Measurements from ENCODE around the gene PLCB4.

The PLCB4 gene

DNA sequence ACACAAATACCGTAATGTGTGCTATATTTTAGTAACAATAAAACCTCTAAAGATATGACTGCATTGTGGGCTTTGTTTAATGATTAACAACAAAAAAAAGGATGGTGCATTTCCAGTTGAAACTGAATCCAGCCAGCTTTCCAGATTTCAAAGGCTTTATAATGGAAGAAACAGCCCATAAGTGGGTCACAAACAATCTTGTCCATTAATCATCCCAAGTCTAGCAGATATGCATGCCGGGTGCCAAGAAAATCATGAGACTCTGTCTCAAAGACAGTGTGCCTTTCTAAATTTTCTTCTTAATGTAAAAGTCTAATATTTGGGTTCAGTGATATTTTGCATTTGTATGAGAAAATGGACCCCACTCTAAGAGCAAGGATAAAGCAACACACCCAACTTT lies 424.9 kb downstream of the PLCB4 start:
- no peak for DNase-seq (ENCODE audit: low read depth in 2 of 2)

DNA sequence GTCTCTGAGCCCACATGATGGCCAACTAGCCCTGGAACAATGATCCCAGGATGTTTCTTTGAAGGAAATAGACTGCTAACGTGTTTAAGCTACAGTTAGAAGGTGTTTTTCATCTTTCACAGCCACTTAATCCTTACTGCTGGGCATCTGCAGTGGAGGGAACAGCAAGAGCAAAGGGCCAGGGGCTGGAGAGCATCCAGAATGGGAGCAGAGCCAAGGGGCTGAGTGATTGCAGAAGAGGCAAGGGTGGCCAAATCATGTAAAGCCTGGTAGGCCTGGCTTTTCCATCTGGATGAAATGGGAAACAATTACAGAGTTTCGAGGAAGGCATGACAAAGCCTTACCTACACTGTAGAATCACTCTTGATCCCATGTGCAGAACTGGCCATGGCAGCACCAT lies 426.8 kb downstream of the PLCB4 start:
- DNase-seq (ENCODE audit: low read depth in 2 of 2), result no peak

DNA sequence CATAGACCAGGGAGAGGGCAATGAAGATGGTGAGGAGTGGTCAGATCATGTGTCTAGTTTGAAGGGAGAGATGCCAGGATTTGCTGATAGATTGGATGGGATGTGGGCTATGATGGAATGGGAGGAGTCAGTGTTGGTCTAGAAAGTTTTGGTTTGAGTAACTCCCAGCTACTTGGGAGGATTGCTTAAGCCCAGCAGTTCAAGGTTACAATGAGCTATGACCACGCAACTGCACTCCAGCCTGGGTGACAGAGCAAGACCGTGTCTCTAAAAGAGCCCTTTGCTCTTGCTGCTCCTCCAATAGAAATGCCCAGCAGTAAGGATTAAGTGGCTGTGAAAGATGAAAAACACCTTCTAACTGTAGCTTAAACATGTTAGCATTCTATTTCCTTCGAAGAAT lies 427.3 kb downstream of the PLCB4 start:
- no peak for DNase-seq (ENCODE audit: low read depth in 2 of 2)

DNA sequence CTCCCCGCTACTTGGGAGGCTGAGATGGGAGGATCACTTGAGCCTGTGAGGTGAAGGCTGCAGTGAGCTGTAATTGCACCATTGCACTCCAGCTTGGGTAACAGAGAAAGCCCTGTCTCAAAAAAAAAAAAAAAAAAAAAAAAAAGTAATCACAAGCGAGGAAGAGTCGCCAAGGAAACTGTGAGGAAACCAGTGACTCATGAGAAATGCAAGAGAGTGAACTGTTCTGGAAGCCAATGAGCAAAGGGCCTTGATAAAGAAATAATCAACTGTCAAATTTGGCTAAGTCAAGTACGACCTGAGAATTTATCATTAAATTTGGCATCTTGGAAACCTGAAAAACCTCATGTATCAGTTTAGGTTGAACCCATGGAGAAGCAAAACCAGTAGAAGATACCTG lies 429.4 kb downstream of the PLCB4 start:
- DNase-seq (ENCODE audit: low read depth in 2 of 2), result no peak

DNA sequence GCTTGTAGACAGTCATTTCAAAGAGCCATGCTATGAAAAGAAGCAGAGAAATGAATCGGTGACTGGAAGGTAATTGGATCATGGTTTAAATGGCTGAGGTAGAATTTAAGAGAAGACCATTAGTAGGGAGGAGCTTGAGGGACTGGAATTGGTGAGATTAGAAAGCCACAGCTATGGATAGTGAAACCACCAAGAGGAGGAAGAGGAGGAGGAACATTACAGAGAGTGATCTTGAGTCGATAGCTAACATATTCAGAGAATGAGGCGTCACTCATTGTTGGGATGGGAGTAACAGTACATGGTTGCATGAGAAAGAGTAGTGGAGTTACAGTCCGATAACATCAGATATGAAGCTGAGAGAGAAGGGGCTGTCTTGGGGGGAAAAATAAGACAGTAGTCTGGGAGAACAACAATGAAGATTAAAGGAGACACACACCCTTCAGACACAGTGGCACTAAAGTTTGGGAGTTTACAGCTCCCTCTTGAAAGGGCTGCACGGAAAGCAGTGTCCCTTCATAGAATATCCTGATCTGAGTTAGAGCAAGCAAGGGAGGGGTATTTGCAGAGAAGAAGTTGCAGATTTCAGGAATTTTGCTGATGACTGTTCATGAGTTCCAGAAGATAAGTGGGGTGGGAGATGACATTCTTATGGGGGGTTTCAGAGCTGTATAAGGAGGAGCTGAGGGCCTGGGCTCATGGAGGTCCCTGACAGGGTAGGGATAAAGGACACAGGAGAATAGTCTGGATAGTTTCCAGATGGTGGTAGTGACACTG lies 430.4 kb downstream of the PLCB4 start:
- DNase-seq (ENCODE audit: low read depth in 2 of 2), result no peak

DNA sequence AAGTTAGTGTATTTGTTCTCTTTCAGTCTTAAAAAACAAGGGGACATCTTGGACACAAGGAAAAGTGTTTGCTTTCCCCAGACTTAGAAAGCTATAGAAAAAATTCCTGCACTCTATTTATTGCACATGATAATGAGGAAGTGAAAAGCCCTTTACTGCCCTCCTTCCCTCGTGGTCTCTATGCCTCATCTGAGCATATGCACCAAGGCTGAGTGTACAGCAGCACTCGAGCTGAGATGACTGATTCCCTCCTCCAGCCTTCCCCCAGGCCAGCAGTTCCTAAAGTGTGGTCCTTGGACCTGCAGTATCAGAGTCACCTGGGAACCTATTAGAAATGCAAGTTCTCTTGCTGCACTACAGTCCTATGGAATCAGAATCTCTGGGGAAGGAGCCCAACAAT lies 431.2 kb downstream of the PLCB4 start:
- no peak for DNase-seq (ENCODE audit: low read depth in 2 of 2)

DNA sequence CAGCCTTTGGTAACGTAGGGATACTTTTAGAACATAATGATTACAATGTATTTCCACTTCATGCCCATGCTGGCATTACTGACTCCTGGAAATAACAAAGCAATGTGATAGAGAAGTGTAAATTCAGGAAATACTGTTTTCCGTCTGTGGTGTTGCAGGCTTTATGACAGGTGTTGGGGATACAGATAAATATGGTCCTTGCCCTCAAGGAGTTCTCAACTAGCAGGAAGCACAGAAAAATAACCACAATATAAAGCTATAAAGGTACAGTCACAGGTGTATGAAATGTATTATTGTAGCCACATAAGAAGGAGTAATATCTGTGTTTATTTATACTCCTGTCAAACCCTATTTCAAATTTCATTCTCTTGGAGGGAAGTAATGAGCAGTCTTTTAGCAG lies 432.6 kb downstream of the PLCB4 start:
- no peak for DNase-seq (ENCODE audit: low read depth in 2 of 2)

DNA sequence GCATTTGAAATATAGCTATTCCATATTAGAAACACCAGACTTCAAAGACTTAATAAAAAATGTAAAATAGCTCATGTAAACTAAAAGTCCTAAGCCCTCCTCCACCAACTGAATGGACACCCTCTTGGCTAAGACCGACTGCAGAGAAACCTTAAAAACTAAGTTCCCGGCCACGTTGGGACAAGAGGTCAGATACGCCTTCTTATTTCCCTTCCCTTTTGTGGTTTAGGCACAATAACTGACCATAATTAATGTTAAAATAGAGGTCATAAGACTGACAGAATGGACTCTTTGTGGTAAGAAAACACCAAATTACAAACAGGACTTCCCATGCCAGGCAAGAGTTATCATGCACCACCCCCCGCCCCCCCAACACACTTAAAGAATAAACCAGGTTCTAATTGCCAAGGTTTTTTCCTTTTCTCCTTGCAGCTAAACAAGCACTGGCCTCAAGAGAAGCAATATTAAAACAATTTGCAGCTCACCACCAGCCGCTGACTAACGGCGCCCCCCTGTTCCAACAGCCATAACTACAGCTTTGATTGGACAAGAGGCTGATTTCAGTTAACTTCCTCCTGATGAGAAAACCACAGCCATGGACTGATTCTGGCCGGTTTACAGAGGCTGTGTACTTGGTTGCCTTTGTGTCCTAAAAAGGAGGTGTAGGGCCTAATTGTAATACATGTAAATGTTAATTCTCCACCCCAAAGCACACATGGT lies 434.8 kb downstream of the PLCB4 start:
- DNase-seq (ENCODE audit: low read depth in 2 of 2), result no peak

DNA sequence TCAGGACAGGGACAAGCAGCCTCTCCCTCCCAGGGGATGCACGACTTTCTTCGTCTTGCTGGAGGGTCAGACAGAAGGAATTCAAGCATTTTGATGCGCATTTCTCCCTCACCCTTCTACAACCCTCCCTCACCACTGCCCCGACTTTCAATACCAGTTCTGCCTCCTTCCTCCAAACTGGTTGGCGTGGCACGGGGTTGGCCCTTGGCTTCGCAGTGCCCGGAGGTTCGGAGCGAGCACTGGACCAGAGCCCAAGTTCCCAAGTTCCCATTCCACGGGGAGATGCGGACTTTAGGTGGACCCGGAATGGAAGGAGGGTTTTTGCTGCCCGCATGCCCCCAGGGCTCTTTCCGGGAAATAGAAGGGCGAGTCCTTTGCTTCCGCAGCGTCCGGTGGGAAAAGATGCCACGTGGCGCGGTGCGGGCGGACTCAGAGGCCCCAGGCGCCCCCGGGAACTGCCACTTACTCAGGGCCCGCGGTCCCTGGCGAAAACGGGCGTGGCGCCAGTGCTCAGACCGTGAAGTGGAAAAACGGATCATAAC lies 437.5 kb downstream of the PLCB4 start:
- DNase-seq (ENCODE audit: low read depth in 2 of 2), result no peak

DNA sequence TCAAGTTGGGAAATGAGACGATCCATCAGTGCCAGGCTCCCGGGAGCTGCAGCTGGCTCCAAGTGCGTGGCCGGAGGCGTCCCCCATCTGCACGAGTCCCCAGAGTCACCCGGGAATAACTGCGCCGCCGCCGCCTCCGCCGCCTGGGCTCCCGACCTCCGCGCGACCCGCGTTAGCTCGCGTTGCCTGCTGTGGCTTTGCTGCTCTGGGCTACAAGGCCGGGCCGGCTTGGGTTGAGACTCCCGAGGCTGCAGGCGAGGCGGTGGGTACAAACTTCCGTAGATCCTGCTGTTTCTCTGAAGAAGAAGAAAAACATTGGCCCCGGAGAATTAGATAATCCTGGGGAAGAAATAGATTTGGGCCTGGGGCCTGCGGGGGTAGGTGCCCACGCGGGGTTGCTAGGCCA lies 438.1 kb downstream of the PLCB4 start:
- DNase-seq (ENCODE audit: low read depth in 2 of 2), result no peak

DNA sequence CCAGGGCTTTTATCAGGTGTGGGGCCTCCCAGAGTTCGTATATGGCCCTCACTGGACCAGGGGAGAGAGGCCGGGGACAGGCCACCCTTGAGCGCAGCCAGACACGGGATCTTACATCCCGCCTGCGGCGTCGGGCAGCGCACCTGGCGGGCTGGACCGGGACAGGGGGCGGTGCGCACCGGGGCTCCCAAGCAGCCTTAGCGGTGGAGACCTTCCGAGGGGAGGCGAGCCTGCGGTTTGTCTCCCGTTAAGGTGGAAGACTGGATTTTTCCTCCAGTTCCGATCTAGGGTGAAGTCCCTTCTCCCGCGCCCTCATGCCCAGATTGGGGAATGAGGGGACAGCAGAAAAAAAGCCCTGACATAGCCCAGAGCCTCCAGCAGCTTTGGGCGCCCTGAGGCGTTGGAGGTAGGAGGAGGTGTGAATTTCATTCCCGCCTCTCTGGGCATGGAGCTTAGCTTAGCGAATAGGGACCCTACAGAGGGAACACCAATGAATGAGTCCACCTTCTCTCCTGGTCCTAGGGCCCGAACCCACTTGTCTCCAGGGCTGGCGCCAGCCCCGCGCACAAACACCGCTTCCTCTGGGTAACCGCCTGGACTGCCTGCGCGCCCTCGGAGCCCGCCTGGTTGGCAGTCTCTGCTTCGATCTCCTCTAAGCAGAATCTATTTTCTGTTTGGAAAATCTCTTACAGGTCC lies 438.8 kb downstream of the PLCB4 start:
- no peak for DNase-seq (ENCODE audit: low read depth in 2 of 2)

DNA sequence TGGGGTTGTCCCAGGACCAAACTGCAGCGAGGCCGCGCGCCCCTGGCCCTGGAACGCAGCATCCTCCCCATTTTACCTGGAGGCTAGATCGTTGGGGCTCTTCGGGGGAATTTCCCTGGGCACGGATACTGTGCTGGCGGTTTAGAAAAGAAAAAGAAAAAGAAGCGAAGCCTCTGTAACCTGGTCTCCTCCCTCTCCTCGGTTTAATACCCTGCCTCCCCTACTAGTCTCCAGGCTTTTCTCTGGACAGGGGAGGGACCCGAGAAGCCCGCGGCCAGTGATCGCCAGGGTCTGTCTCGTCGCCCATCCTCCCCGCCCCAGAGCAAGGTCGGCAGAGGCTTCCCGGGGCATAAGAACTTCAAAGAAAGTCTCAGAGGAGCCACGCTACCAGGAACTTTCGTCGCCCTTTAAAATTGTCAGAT lies 439.4 kb downstream of the PLCB4 start:
- no peak for DNase-seq (ENCODE audit: low read depth in 2 of 2)

DNA sequence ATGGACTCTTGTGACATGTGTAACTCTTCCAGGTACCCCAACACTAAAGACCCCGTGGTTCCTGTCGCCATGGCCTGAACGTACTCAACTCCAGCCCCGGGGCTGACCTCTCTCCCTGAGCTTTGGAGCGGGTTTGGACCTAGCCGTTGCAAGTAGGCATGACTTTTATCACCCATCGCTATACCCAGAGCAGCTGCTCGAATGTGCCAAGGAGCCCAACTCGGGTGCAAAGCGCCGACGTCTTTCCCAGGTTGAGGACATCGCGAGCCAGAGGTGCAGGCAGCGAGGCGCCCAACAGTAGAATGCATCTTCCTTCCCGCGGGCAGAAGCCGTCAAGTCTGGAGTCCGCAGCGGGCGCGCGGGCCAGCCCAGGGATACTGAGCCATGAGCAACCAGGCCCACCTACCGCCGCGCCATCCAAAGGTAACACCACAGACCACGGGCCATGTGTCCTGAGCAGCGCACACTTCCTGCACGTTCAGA lies 439.9 kb downstream of the PLCB4 start:
- DNase-seq (ENCODE audit: low read depth in 2 of 2), result no peak

DNA sequence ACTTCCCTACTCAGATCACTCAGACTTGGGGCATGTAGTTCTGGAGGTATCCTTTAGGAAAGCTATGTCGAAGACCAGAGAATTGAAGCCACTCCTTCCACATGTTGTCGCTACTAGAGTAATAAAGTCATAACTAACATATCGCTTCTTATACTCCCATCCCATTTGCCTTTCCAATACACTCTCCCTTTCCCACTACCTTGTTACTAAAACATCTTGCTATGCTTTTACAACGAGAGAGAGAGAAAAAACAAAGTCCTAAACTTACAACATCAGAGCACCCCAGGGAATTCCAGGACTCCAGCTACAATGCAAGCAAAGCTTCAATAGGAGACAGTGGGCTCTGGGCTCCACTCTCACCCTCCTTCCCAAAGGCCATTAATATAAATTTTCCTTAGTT lies 440.4 kb downstream of the PLCB4 start:
- no peak for DNase-seq (ENCODE audit: low read depth in 2 of 2)

DNA sequence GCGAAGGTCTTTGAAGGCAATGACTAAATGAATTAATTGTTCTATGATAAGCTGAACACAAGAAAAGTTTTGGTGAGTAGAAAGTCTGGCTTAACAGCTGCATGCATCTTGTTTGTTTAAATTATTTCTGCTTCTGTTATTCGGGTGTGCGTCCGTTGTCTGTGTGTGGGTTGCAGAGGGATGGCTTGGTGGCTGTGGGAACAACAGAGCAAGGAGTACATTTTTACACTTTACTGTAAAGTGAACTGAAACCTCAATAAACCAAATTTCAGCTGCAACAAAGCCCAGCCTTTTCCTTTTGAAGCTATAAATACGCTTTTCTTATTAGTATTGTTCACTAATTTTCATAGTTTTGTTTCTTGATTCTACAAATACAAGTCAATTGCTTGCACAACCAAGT lies 442.0 kb downstream of the PLCB4 start:
- no peak for DNase-seq (ENCODE audit: low read depth in 2 of 2)

DNA sequence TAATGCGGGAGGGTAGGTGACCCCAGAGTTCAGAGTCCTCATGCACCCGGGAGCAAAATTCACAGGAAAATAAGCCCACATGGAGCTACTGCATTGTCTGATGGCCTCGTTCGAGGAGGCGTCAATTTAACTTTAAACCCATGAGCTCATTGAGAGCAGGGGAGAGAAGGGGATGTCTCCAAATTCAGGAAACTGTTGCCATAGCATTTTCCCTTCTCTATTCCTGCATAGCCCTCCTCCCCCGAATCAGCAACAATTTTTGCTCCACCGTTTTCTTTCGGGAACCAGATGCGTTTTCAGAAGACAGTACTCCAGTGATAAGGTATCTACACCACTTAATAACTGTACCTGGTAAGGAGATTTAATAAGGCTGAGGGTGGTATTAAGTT lies 445.2 kb downstream of the PLCB4 start:
- DNase-seq (ENCODE audit: low read depth in 2 of 2), result no peak

DNA sequence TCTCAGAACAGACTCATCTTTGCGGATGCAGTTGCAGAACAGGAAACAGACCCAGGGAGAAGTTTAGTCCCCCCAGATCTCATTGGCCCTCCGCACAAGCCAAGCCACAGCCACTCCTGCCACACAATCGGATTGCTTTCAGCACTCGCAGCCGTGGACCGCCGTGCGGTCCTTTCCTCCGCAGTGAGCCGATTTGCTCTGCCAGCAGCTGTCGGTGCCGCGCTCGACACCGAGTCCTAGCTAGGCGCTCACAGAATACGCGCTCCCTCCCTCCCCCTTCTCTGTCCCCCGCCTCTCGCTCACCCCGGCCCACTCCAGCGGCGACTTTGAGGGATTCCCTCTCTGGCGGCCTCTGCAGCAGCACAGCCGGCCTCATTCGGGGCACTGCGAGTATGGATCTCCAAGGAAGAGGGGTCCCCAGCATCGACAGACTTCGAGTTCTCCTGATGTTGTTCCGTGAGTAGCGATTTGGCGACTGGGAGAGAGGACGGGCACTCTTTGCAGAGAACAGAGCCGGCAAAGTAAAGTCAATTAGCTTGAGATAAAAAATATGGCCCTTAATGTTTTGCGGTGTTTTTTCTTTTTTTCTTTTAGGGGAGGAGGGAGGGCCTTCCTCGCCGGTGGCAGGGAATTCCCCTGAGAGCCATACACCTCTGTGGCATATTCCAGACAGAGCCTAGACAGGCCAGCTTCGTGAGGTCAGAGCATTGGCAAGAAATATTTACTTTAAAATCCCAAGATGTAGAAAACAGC lies 445.8 kb downstream of the PLCB4 start, which contains the start of gene LAMP5:
LAMP5 (plus strand) TSS at position 130 of the 753 bp plus-strand sequence; CDS start at position 393, 263 bp downstream.
- DNase-seq (ENCODE audit: low read depth in 2 of 2), result no peak

DNA sequence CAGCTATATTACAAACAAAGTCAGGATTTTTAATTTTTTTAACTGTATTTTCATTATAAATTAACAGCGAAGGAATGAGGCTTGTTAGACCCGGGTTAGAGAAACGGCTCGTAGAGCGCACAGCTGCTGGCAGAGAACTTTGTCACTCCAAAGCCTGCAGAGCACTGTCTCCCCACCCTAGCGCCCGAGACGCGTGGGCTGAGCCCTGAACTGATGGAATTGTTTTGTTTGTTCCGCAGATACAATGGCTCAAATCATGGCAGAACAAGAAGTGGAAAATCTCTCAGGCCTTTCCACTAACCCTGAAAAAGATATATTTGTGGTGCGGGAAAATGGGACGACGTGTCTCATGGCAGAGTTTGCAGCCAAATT lies 446.3 kb downstream of the PLCB4 start:
- no peak for DNase-seq (ENCODE audit: low read depth in 2 of 2)

DNA sequence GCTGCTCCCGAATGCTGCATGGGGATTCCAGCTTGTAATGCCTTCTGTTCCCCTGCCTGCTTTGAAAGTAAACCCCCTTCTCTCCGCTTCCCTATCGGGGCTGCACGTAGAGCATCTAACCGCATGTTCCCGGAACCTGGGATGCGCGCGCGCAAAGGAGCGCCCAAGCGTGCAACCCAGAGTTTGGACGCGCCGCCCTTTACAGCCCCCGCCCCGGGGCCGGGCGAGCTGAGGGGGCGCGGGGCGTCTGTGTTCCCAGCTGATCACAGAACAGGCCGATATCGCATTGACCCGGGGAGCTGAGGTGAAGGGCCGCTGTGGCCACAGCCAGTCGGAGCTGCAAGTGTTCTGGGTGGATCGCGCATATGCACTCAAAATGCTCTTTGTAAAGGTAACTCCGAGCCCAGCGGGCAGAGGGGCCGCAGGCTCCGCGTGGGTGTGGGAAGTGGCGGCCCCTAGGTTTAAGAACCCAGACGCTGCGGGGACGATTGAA lies 446.9 kb downstream of the PLCB4 start:
- no peak for DNase-seq (ENCODE audit: low read depth in 2 of 2)

DNA sequence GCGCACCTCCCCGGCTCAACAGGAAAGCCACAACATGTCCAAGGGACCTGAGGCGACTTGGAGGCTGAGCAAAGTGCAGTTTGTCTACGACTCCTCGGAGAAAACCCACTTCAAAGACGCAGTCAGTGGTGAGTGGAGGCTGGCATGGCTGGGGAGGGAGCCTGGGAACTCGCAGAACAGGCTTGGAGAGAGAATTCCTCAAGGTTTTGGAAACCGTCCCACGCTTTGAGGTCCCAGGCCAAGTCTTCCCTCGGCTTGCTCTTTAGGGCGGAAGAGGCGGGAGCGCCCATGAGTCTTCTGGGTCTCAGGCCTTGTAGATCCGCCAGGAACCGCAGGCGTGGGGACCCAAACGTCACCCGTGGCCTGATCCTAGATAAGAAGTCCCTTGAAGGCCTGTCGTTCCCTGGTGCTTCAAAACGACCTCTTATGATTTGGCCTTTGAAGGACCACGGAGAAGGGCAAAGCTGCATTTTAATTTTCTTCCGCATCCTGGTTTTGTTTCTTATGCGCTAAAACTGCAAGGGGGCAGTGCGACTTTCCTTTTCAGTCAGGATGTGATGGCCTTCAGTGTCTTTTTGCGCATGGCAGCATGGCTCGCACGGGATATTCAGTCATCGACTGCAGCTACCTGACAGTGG lies 447.5 kb downstream of the PLCB4 start:
- no peak for DNase-seq (ENCODE audit: low read depth in 2 of 2)

Measured in stimulated activated CD8-positive, alpha-beta memory T cell treated with anti-CD3 and anti-CD28 coated beads, Interleukin-15, amount 100 ng/mL, for 48 hours (primary cell).